CD4-positive, alpha-beta T cell treated with Interleukin-15 for 4 hours (primary cell): ENCODE measurements around the gene TDRD1.

ENCODE experiments used
- DNase-seq: peaks from one replicate; pipeline ENCODE4 v3.0.0-alpha.2; 2020; ENCODE audit warnings: low spot score

TDRD1 gene

DNA sequence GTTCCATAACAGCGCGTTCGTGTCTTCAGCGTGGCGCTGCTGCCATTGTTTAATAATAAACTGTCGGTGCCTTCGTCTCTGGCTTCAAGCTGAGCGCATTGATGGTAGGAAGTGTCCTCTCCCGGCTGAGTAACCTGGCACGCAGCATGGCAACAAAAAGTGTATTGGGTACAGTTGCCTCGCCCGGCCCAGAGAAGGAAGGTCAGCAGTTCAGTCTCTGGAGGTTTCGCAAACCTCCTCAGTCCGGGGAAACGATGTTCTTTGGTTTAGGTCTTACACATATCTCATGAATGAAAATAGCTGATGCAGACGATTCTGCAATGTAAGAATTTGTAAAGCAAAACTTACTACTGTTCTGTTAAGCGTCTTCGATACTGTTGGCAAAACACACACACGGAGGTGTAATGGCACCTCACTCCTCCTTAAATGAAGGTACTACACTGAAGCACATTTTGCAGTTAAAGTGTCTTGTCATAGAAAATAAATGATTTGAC is 4.4 kb upstream of the TDRD1 start:
- DNase-seq: no peak

DNA sequence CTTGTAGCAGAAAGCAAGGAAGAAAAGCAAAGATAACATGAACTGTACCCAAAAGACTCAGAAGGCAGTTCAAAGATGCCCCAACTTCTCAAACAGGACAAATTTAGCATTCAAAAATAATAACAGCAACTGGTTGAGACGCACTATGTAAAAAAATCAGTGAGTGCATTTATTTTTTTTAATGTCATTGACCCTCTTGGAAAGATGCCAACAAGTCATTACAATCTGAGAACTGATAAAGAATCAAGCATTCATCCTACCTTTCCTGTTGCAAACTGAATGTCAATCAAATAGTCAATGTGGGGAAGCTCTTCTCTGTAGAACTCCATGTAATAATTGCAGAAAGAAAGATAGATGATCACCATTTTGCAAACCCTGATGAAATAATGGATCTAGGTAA is 3.5 kb upstream of the TDRD1 start:
- no peak for DNase-seq

GRCh38 chr10:114176511-114176910 is 2.6 kb upstream of the TDRD1 start:
- DNase-seq: no peak

DNA sequence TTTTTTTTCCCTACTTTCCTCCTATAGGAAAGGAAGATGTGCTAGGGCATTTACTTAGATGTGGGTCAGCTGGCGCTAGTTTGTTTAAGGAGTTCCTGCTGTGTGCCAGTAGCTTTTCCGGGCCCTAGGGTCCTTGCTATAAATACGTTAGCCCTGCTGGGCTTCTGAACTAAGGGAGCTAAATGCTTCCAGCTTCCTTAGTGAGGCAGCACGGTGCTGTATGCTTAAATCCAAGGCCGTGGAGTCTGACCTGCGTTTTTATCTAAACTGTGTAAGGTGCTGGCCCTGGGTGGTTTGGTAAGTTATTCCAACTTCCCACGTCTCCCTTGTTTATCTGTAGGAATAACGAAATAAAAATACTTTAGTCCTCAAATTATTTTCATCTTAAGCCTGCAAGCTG is 594 bp downstream of the TDRD1 start:
- DNase-seq: no peak

DNA sequence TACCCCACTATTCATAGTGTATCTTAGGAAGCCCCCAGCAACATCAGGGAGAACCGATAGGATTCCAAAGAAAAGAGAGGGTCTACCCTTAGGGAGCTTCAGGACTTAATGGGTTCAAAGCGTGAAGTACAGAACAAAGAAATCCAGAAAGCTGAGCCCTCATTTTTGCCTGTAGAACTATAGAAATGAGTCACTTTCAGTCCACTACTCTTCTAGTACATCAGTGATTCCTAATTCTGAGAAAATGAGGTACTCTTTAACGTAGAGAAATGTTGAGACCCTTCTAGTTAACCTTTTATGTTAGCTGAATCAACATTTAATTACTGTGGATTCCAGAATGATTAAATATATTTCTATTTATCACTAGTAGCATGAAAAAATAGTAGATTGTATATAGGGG is 1.8 kb downstream of the TDRD1 start:
- no peak for DNase-seq

- DNase-seq: no peak
Observed at GRCh38 chr10:114181971-114182370, 2.8 kb downstream of the TDRD1 start.

- DNase-seq: no peak
Observed at GRCh38 chr10:114183563-114183962, 4.4 kb downstream of the TDRD1 start.

GRCh38 chr10:114184276-114184675 is 5.1 kb downstream of the TDRD1 start:
- DNase-seq: no peak

- DNase-seq: no peak
Observed at GRCh38 chr10:114188001-114188400, 8.8 kb downstream of the TDRD1 start.

GRCh38 chr10:114188900-114189299 is 9.7 kb downstream of the TDRD1 start:
- no peak for DNase-seq

DNA sequence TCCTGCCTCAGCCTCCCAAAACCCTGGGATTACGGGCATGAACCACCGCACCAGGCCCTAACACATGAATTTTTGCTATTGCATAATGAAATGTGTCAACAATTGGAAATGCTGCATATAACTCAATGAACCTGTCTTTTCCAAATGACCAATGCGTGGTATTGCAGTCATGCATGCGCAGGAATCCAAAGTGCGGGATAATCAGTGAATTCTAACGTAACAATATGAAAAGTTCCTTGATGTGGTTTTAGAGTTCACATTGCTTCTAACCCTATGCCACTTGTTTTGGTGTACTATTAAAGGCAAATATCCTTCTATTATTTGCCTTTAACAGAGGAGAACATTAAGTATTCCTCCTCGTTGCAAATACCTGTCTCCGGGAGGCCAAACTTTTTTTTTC is 10.5 kb downstream of the TDRD1 start:
- DNase-seq: no peak

DNA sequence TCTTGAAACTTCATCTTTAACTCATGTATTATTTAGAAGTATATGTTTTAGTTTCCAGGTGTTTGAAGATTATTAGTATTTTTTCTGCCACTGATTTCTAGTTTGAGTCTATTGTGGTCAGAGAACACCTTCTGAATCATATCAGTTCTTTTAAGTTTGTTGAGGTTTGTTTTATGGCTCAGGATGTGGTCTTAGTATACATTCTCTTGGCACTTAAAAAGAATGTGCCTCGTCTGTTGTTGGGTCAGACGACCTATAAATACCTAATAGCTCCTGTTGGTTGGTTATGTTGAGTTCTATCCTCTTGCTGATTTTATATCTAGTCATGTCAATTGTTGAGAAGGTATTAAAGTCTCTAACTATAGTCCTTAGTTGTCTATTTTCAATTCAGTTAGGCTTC is 15.9 kb downstream of the TDRD1 start:
- DNase-seq: no peak

DNA sequence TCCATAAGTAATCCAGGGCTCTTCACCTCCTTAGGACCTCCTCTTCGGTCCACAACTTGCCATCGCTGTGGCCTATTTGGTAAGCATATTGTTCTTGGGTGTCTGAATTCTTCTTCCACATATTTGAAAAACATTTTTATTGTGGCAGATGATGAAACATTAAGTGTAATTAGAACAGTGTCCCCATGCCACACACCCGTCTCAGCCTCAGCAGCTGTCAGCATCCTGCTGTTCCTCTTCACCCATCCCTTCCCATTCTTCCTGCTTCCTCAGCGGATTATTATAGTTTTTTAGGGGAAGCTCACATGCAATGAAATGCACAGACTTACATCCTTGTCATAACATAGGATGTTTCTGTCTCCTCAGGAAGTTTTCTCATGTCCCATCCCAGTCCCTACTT is 20.1 kb downstream of the TDRD1 start:
- DNase-seq: no peak

DNA sequence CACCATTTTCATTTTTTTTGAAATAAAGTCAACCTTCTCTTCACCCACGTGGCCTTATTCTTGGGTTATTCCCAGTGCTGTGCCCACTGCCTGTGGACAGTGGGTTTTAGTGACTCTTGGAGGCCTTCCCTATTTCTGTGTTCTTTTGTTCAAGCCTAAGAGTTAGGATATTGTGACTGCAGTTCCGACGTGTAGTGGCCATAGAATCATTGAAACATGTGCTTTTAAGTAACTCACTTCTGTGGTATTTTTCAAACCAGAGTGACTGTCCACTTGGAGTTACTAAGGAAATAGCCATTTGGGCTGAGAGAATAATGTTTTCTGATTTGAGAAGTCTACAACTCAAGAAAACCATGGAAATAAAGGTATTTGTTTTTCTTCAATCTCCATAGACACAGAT is 23.7 kb downstream of the TDRD1 start:
- DNase-seq: no peak

DNA sequence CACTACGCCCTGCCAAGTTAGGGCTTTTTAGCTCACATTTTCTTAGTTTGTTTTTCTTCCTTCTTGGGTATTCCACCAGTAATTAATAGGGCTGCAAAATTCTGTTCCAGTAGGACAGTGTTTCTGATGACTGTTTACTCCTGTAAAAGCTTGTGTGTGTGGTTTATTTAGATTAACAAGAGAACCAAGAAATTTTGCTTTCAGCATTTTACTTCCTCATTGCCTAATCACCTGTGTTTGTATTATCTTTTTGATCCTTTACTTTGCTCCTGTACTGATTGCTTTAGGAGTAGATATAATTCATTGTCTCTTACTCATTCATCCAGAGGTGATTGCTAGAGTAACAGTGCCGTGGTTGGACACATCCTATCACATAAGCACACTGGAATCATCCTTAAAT is 27.7 kb downstream of the TDRD1 start:
- DNase-seq: no peak

GRCh38 chr10:114207349-114207748 is 28.2 kb downstream of the TDRD1 start:
- no peak for DNase-seq

DNA sequence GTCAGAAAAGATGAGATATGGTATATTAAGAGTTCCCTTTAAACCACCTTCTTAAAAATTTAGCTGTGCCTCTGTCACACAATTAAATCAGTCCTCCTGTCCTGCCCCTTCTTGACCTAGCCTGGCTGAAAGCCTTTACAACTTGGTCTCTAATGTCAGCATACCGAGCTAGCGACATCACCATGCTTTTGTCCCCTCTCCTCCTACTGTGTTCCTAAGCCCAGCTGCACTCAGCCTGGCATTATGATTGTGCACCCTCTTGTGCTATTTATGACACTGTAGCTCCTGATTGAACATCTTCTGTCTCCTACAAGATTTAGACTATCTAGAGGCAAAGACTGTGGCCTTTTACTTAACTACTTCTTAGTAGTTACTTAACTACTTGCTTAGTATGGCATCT is 29.2 kb downstream of the TDRD1 start:
- DNase-seq: no peak

DNA sequence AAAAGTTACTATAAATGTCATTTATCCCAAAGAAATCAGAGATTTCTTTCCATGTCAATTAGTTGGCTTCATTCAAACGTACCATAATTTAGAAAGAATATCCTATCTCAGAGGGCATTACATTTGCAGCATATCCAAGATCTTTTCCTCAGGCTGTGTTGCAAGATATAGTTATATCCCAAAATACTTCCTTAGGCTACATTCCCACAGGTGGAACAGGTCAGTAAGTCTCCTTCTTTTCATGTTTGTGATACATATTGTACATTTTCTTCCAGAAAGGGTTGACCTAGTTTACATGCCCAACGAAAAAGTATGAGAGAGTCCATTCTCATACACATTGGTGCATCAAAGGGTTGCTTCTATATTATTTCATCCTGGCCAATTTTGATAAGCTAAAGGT is 33.0 kb downstream of the TDRD1 start:
- no peak for DNase-seq

DNA sequence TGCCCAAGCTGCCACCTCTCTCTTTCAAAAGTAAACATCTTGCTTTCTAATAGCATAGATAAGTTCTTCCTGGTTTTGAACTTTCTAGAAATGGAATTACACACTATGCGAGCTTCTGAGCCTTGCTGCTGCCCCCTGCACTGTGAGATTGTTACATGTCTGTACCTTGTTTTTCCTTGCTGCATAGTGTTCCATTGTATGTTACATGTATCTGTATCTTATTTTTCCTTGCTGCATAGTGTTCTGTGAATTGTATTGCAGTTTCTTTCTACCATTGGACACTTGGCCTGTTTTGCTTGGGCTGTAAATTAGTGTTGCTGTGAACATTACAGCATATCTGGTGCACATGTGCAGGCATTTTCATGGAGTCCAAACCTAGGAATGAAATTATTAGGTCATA is 35.9 kb downstream of the TDRD1 start:
- DNase-seq: no peak

DNA sequence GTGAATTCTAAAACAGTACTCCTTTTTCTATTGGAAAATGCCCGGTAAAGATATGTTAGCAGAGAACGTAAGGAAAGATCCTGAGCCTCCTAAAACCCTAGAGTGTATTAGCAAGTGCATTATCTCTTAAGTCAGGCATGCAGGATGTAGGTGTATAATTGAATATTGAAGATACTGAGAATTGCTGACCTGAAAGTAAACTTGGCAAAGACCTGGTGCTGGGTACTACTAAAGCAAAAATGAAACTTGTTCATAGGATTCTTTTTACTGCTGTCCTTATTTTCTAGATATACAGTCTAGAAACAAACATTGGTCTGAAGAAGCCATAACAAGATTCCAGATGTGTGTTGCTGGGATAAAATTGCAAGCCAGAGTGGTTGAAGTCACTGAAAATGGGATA is 41.1 kb downstream of the TDRD1 start:
- DNase-seq: no peak

DNA sequence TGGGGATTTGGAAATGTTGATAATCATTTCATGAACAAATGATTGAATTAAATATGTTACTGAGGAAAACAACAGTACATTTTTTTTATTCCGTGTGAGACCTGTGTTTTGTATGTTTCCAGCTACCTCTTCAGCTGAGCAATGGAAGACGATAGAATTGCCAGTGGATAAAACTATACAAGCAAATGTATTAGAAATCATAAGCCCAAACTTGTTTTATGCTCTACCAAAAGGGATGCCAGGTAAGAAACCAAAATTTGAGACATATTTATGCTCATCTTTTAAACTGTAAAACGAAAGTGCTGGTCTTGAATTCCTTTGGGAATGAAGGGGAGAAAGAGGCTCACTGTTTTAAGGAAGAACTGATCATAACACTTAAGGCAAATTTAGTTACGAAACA is 42.1 kb downstream of the TDRD1 start:
- DNase-seq: no peak

GRCh38 chr10:114223066-114223465 is 43.9 kb downstream of the TDRD1 start:
- no peak for DNase-seq

GRCh38 chr10:114228156-114228555 is 49.0 kb downstream of the TDRD1 start:
- no peak for DNase-seq

GRCh38 chr10:114232561-114233176 is 53.5 kb downstream of the TDRD1 start:
- no peak for DNase-seq

GRCh38 chr10:114233482-114233881 is 54.3 kb downstream of the TDRD1 start:
- DNase-seq: no peak
